ENCODE results near the gene FARS2.

GRCh38 chr6:5260661-5261544 is at the start of gene FARS2, which contains the start of gene LYRM4:
- TF ChIP-seq CTCF (IDR thresholded peaks at IDR 0.05; ENCODE audit: poor library complexity): peak; percentile 31
- no peak for TF ChIP-seq EZH2phosphoT487 (IDR thresholded peaks at IDR 0.05; ENCODE audit: low read depth, severe bottlenecking, unreplicated experiment)
- TF ChIP-seq EZH2 (IDR thresholded peaks at IDR 0.05; ENCODE audit: borderline replicate concordance): no peak

All from hepatocyte (in vitro differentiated cells).